ENCODE data around the gene MOCS3. TPM values are rescaled to one million over a fixed set of nuclear protein-coding genes. Genes with fewer than 3 reads are reported as not detected.

The MOCS3 gene
- total RNA-seq, 1 experiment from 2014 or later: 13.2 TPM

- no peaks in the 10 kb centered on the region for H3K27me3 ChIP-seq (replicated peaks; ENCODE audit: control insufficient read depth, insufficient read depth, low read length)
- Mint-ChIP-seq H3K4me1 (ENCODE audit: low read depth, unreplicated experiment) (peaks cover 34% of the 10 kb centered on the region), H3K27me3 (ENCODE audit: insufficient read depth, unreplicated experiment) (no peaks in the 10 kb centered on the region), H3K36me3 (ENCODE audit: insufficient read depth, unreplicated experiment) (peaks cover 95% of the 10 kb centered on the region), H3K27ac (ENCODE audit: unreplicated experiment) (peak overlapping the region; percentile 89), H3K4me3 (ENCODE audit: unreplicated experiment) (peak overlapping the region; percentile 90), H3K9me3 (ENCODE audit: unreplicated experiment) (no peaks in the 10 kb centered on the region)
- ChIA-PET POLR2A (interaction anchor here (0.7 to 4.2 kb wide), 4 partner anchors 26 to 409 kb away, joined by 3 to 105 read pairs (median 8); partner anchors contain the start of genes DPM1 and MOCS3), CTCF (interaction anchor here (0.5 to 6.5 kb wide), 6 partner anchors 22 to 441 kb away, joined by 3 to 116 read pairs (median 18); partner anchors contain the start of genes BCAS4, DPM1 and MOCS3)
- H3K9me3 ChIP-seq: no peaks in the 10 kb centered on the region
- no peak for TF ChIP-seq CTCF (IDR thresholded peaks at IDR 0.05; ENCODE audit: insufficient read depth in 1 of 2, low read depth in 1 of 2, low read length in 1 of 2, severe bottlenecking in 1 of 2, unreplicated experiment in 1 of 2)
- intact Hi-C loops (cut with micrococcal nuclease; ENCODE audit: unreplicated experiment): no loop called here
- H3K4me1 ChIP-seq: peaks cover 46% of the 10 kb centered on the region
- BruUV-seq (replicated peaks): no TSS peak
- no peak overlapping the region for H3K4me3 ChIP-seq (ENCODE audit: low read depth, low read length)
- no peak for DNase-seq
- H3K36me3 ChIP-seq (ENCODE audit: control insufficient read depth, insufficient read depth, low read length): peaks cover 4% of the 10 kb centered on the region; the same call in 1 of the 2 replicates
Measured at GRCh38 chr20:50932691-50933280, 25.8 kb upstream of the MOCS3 start.

- POLR2A ChIA-PET: interaction anchor here (0.6 to 0.8 kb wide), 2 partner anchors 24 to 743 kb away, joined by 3 to 10 read pairs; partner anchors contain the start of genes CEBPB and DPM1
- intact Hi-C loops (cut with micrococcal nuclease; ENCODE audit: unreplicated experiment): no loop called here
- CTCF ChIA-PET: interaction anchor here (0.6 to 6.5 kb wide), 5 partner anchors 13 to 202 kb away, joined by 3 to 116 read pairs (median 3); partner anchors contain the start of genes BCAS4 and PARD6B
- no peak overlapping the region for H3K27ac Mint-ChIP-seq (ENCODE audit: unreplicated experiment)
- no peak overlapping the region for H3K4me3 Mint-ChIP-seq (ENCODE audit: unreplicated experiment)
- peaks cover 95% of the 10 kb centered on the region for H3K36me3 Mint-ChIP-seq (ENCODE audit: insufficient read depth, unreplicated experiment)
- TF ChIP-seq CTCF (IDR thresholded peaks at IDR 0.05; ENCODE audit: insufficient read depth in 1 of 2, low read depth in 1 of 2, low read length in 1 of 2, severe bottlenecking in 1 of 2, unreplicated experiment in 1 of 2): no peak
- H3K27me3 ChIP-seq (replicated peaks; ENCODE audit: control insufficient read depth, insufficient read depth, low read length): no peaks in the 10 kb centered on the region
- no peaks in the 10 kb centered on the region for H3K27me3 Mint-ChIP-seq (ENCODE audit: insufficient read depth, unreplicated experiment)
- H3K4me1 ChIP-seq: peaks cover 38% of the 10 kb centered on the region
- no peaks in the 10 kb centered on the region for H3K9me3 Mint-ChIP-seq (ENCODE audit: unreplicated experiment)
- peaks cover 26% of the 10 kb centered on the region for H3K4me1 Mint-ChIP-seq (ENCODE audit: low read depth, unreplicated experiment)
- no peak overlapping the region for H3K4me3 ChIP-seq (ENCODE audit: low read depth, low read length)
- no peaks in the 10 kb centered on the region for H3K9me3 ChIP-seq
- DNase-seq: no peak
- no TSS peak for BruUV-seq (replicated peaks)
- H3K36me3 ChIP-seq (ENCODE audit: control insufficient read depth, insufficient read depth, low read length): peaks cover 3% of the 10 kb centered on the region; the same call in 1 of the 2 replicates
Measured at GRCh38 chr20:50933589-50933988, 25.0 kb upstream of the MOCS3 start.

- Histone ChIP-seq H3K4me3 (ENCODE audit: low read depth, low read length) (no peak overlapping the region), H3K9me3 (no peaks in the 10 kb centered on the region), H3K36me3 (ENCODE audit: control insufficient read depth, insufficient read depth, low read length) (peaks cover 24% of the 10 kb centered on the region), H3K4me1 (no peaks in the 10 kb centered on the region), H3K27me3 (replicated peaks; ENCODE audit: control insufficient read depth, insufficient read depth, low read length) (no peaks in the 10 kb centered on the region)
- H3K4me1 Mint-ChIP-seq (ENCODE audit: low read depth, unreplicated experiment): no peaks in the 10 kb centered on the region
- no peaks in the 10 kb centered on the region for H3K9me3 Mint-ChIP-seq (ENCODE audit: unreplicated experiment)
- BruUV-seq (replicated peaks): no TSS peak
- H3K4me3 Mint-ChIP-seq (ENCODE audit: unreplicated experiment): no peak overlapping the region
- H3K27me3 Mint-ChIP-seq (ENCODE audit: insufficient read depth, unreplicated experiment): no peaks in the 10 kb centered on the region
- peaks cover 91% of the 10 kb centered on the region for H3K36me3 Mint-ChIP-seq (ENCODE audit: insufficient read depth, unreplicated experiment)
- ChIA-PET POLR2A (interaction anchor here (1.8 kb wide), 1 partner anchor 12 kb away, joined by 7 read pairs; the partner anchor contains the start of gene ADNP), CTCF (no interaction called here)
- no peak for DNase-seq
- H3K27ac Mint-ChIP-seq (ENCODE audit: unreplicated experiment): no peak overlapping the region
- no peak for TF ChIP-seq CTCF (IDR thresholded peaks at IDR 0.05; ENCODE audit: insufficient read depth in 1 of 2, low read depth in 1 of 2, low read length in 1 of 2, severe bottlenecking in 1 of 2, unreplicated experiment in 1 of 2)
- intact Hi-C loops (cut with micrococcal nuclease; ENCODE audit: unreplicated experiment): no loop called here
Measured at GRCh38 chr20:50943069-50943468, 15.5 kb upstream of the MOCS3 start.

Data from Caco-2 (cell line).